Osteocyte (in vitro differentiated cells): ENCODE measurements around the gene RBM33. TPM values are rescaled to one million over a fixed set of nuclear protein-coding genes. Genes with fewer than 3 reads are reported as not detected.

Experiments used
- DNase-seq: peaks from one replicate; pipeline ENCODE4 v3.0.0; 2021; ENCODE audit warnings: mixed read lengths; ENCODE audit not compliant: unreplicated experiment; ENCODE audit errors: extremely low spot score
- H3K27ac Mint-ChIP-seq: one replicate; pipeline ENCODE4 v1.8.0; 2021; ENCODE audit warnings: mild to moderate bottlenecking, mixed read lengths; ENCODE audit not compliant: unreplicated experiment
- H3K27me3 Mint-ChIP-seq: one replicate; pipeline ENCODE4 v1.8.0; 2021; ENCODE audit warnings: mixed read lengths; ENCODE audit not compliant: unreplicated experiment
- H3K36me3 Mint-ChIP-seq: one replicate; pipeline ENCODE4 v1.8.0; 2021; ENCODE audit warnings: mixed read lengths; ENCODE audit not compliant: unreplicated experiment
- H3K4me1 Mint-ChIP-seq: one replicate; pipeline ENCODE4 v1.8.0; 2021; ENCODE audit warnings: mixed read lengths; ENCODE audit not compliant: unreplicated experiment
- H3K4me3 Mint-ChIP-seq: one replicate; pipeline ENCODE4 v1.8.0; 2021; ENCODE audit warnings: mild to moderate bottlenecking, moderate library complexity, mixed read lengths; ENCODE audit not compliant: unreplicated experiment
- H3K9me3 Mint-ChIP-seq: one replicate; pipeline ENCODE4 v1.8.0; 2021; ENCODE audit warnings: mixed read lengths; ENCODE audit not compliant: unreplicated experiment
- total RNA-seq: library from RNA; stranded (reverse); gene quantifications from 2 replicates; pipeline ENCODE4 v1.2.1, GENCODE V29; 2021
- TF ChIP-seq, protein P1 (sequence below): fragments of 200-600 bp; sonication (generic); IDR thresholded peaks from 2 replicates; pipeline ENCODE4 v1.5.0; 2021; ENCODE audit warnings: antibody characterized with exemption, mild to moderate bottlenecking, moderate library complexity

The RBM33 gene
- total RNA-seq, 1 donor from 2014 or later = 52.4 TPM

GRCh38 chr7:155739538-155740143 lies 95.2 kb downstream of the RBM33 start:
- H3K4me1 Mint-ChIP-seq = no peaks in the 10 kb centered on the region
- no peak overlapping the region for H3K27ac Mint-ChIP-seq
- TF ChIP-seq, protein P1, sequence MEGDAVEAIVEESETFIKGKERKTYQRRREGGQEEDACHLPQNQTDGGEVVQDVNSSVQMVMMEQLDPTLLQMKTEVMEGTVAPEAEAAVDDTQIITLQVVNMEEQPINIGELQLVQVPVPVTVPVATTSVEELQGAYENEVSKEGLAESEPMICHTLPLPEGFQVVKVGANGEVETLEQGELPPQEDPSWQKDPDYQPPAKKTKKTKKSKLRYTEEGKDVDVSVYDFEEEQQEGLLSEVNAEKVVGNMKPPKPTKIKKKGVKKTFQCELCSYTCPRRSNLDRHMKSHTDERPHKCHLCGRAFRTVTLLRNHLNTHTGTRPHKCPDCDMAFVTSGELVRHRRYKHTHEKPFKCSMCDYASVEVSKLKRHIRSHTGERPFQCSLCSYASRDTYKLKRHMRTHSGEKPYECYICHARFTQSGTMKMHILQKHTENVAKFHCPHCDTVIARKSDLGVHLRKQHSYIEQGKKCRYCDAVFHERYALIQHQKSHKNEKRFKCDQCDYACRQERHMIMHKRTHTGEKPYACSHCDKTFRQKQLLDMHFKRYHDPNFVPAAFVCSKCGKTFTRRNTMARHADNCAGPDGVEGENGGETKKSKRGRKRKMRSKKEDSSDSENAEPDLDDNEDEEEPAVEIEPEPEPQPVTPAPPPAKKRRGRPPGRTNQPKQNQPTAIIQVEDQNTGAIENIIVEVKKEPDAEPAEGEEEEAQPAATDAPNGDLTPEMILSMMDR = no peak
- DNase-seq = no peak
- no peak overlapping the region for H3K4me3 Mint-ChIP-seq
- peaks cover 37% of the 10 kb centered on the region for H3K36me3 Mint-ChIP-seq
- no peaks in the 10 kb centered on the region for H3K9me3 Mint-ChIP-seq
- no peaks in the 10 kb centered on the region for H3K27me3 Mint-ChIP-seq

- Mint-ChIP-seq H3K4me1 (no peaks in the 10 kb centered on the region), H3K4me3 (no peak overlapping the region), H3K36me3 (peaks cover 43% of the 10 kb centered on the region), H3K27me3 (no peaks in the 10 kb centered on the region), H3K9me3 (no peaks in the 10 kb centered on the region), H3K27ac (no peak overlapping the region)
- DNase-seq = no peak
- TF ChIP-seq, protein P1 = no peak
Measured at GRCh38 chr7:155741082-155741481, 96.6 kb downstream of the RBM33 start.

DNA sequence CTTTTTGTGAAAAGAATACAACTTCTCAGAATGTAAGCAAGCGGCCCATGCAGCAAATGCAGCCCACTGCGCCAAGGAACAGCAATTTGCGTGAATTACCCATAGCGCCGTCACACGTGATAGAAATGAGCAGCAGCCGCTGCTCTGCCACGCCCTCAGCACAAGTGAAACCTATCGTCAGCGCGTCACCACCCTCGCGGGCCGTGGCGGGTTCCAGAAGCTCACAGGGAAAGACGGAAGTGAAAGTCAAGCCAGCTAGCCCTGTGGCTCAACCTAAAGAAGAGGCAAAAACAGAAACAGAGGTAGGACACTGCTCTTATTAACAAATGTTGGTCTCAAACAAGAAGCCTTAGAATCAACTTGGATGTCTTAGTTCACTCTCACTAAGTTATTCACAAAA lies 97.3 kb downstream of the RBM33 start:
- H3K27ac Mint-ChIP-seq = no peak overlapping the region
- no peak overlapping the region for H3K4me3 Mint-ChIP-seq
- H3K27me3 Mint-ChIP-seq = no peaks in the 10 kb centered on the region
- DNase-seq = no peak
- peaks cover 45% of the 10 kb centered on the region for H3K36me3 Mint-ChIP-seq
- H3K9me3 Mint-ChIP-seq = no peaks in the 10 kb centered on the region
- no peaks in the 10 kb centered on the region for H3K4me1 Mint-ChIP-seq
- TF ChIP-seq, protein P1 = no peak

DNA sequence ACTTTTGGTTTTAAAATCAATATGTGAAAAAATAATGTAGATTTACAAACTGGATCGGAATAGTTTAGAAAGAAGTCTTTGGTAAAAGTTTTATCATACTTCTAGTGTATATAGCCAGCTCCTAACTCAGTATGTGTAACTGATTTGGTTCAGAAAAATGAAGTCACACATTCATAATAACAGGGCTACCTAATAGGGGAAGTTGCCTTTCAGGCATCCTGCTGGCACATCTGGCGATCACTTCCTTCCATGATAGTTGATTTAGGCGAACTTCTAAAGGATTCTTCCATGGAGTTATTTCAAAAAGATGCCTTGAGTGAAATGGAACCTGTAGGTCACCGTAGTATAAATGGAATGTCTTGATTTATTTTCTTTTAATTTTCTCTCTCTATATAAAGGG lies 98.7 kb downstream of the RBM33 start:
- Mint-ChIP-seq H3K27ac (no peak overlapping the region), H3K4me1 (no peaks in the 10 kb centered on the region), H3K9me3 (no peaks in the 10 kb centered on the region), H3K36me3 (peaks cover 49% of the 10 kb centered on the region), H3K27me3 (no peaks in the 10 kb centered on the region), H3K4me3 (no peak overlapping the region)
- DNase-seq = no peak
- TF ChIP-seq, protein P1 = no peak

DNA sequence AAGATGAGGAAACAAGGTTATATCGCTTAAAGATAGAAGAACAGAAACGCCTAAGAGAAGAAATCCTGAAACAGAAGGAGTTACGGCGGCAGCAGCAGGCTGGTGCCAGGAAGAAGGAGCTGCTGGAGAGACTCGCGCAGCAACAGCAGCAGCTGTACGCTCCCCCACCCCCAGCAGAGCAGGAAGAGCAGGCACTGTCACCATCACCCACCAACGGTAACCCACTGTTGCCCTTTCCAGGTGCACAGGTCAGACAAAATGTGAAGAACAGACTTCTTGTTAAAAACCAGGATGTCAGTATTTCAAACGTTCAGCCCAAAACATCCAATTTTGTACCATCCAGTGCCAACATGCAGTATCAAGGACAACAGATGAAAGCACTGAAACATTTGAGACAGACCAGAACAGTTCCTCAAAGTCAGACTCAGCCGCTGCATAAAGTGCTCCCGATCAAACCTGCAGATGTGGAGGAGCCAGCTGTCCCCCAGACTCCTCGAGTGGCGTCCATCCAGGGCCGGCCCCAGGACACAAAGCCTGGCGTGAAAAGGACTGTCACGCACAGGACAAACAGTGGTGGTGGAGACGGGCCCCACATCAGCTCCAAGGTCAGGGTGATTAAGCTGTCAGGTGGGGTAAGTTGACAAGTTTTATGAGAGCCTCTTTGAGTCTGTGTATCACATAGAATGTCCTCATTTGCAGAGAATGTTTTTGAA lies 100.7 kb downstream of the RBM33 start:
- H3K27me3 Mint-ChIP-seq = no peaks in the 10 kb centered on the region
- TF ChIP-seq, protein P1 = no peak
- DNase-seq = no peak
- H3K27ac Mint-ChIP-seq = no peak overlapping the region
- no peak overlapping the region for H3K4me3 Mint-ChIP-seq
- peaks cover 6% of the 10 kb centered on the region for H3K4me1 Mint-ChIP-seq
- no peaks in the 10 kb centered on the region for H3K9me3 Mint-ChIP-seq
- peaks cover 36% of the 10 kb centered on the region for H3K36me3 Mint-ChIP-seq
